RWPE2 (cell line): ENCODE measurements around the gene DUSP22.

Experiments
- ATAC-seq: fragments of 200-7000 bp; cut with Tn5 transposase; 3 replicates; pipeline ENCODE4 v1.9.1; 2021; ENCODE audit warnings: low read depth
- DNase-seq: peaks from one replicate; pipeline ENCODE4 v3.0.0-alpha.2; 2020; ENCODE audit warnings: low spot score
- H3K27ac ChIP-seq: fragments of 450-650 bp; 2 replicates; pipeline ENCODE4 v1.5.1; 2017; ENCODE audit warnings: mild to moderate bottlenecking; ENCODE audit not compliant: poor library complexity, severe bottlenecking
- H3K27me3 ChIP-seq: fragments of 250-450 bp; sonication (Bioruptor Pico); 2 replicates; pipeline ENCODE4 v1.5.1; 2021; ENCODE audit warnings: mild to moderate bottlenecking, moderate library complexity; ENCODE audit not compliant: insufficient read depth, poor library complexity, severe bottlenecking
- H3K36me3 ChIP-seq: fragments of 250-450 bp; sonication (Bioruptor Pico); 2 replicates; pipeline ENCODE4 v1.5.1; 2020; ENCODE audit warnings: low read depth, mild to moderate bottlenecking, moderate library complexity
- H3K4me1 ChIP-seq: fragments of 250-450 bp; sonication (Bioruptor Pico); 2 replicates; pipeline ENCODE4 v1.5.1; 2021; ENCODE audit warnings: mild to moderate bottlenecking, moderate library complexity; ENCODE audit not compliant: insufficient read depth, poor library complexity, severe bottlenecking
- H3K4me3 ChIP-seq: fragments of 250-450 bp; sonication (Bioruptor Pico); 2 replicates; pipeline ENCODE4 v1.5.1; 2021; ENCODE audit warnings: mild to moderate bottlenecking, moderate library complexity; ENCODE audit not compliant: severe bottlenecking
- H3K9me3 ChIP-seq: fragments of 250-450 bp; sonication (Bioruptor Pico); 2 replicates; pipeline ENCODE4 v1.5.1; 2021; ENCODE audit warnings: mild to moderate bottlenecking, moderate library complexity; ENCODE audit not compliant: severe bottlenecking
- TF ChIP-seq, protein P1 (sequence below): fragments of 450-650 bp; IDR thresholded peaks from one replicate; pipeline ENCODE4 v1.5.1; 2017; ENCODE audit warnings: mild to moderate bottlenecking, moderate library complexity; ENCODE audit not compliant: poor library complexity, severe bottlenecking

DUSP22 gene

DNA sequence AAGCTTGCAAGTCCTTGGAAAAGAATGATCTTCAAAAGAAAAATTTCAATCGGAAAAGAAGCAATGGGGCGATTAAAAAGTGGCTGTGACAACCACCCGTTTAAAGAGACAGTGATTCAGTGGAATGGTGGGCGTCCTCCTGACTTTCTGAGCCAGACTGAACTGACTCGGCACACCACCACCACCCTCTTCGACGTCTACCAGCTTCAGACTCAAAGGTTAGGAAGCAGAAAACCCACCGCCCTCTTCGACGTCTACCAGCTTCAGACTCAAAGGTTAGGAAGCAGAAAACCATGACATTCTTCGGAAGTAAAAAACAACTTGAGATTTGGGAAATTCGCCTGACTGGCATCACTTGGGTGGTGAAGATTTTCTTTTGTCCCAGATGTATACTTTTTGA is 71.0 kb downstream of the DUSP22 start:
- DNase-seq (no peak), ATAC-seq (no peak)
- peaks cover 8% of the 10 kb centered on the region for H3K27me3 ChIP-seq
- H3K27ac ChIP-seq, result no peak overlapping the region
- no peaks in the 10 kb centered on the region for H3K36me3 ChIP-seq
- TF ChIP-seq, protein P1, sequence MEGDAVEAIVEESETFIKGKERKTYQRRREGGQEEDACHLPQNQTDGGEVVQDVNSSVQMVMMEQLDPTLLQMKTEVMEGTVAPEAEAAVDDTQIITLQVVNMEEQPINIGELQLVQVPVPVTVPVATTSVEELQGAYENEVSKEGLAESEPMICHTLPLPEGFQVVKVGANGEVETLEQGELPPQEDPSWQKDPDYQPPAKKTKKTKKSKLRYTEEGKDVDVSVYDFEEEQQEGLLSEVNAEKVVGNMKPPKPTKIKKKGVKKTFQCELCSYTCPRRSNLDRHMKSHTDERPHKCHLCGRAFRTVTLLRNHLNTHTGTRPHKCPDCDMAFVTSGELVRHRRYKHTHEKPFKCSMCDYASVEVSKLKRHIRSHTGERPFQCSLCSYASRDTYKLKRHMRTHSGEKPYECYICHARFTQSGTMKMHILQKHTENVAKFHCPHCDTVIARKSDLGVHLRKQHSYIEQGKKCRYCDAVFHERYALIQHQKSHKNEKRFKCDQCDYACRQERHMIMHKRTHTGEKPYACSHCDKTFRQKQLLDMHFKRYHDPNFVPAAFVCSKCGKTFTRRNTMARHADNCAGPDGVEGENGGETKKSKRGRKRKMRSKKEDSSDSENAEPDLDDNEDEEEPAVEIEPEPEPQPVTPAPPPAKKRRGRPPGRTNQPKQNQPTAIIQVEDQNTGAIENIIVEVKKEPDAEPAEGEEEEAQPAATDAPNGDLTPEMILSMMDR, result no peak
- peaks cover 5% of the 10 kb centered on the region for H3K9me3 ChIP-seq
- no peaks in the 10 kb centered on the region for H3K4me1 ChIP-seq
- H3K4me3 ChIP-seq, result no peak overlapping the region

DNA sequence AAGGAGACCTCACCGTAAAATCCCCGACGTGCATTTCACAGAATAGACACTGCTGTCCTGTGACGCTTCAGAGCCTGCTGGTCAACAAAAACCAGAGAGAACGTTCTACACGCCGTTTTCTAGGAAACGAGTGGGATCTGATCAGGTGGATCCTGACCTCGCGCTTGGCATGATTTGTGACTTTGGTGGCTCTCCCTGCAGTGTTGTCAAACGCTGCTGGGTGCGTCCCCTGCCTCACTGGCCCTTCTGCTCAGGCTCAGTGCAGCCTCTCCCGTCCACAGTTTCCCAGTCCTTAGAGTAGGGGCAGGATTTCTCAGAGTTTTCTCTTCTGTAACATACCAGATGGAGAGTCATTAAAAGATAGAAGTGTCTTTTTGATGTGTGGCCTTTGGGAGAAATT is 71.6 kb downstream of the DUSP22 start:
- Histone ChIP-seq H3K9me3 (peaks cover 5% of the 10 kb centered on the region), H3K36me3 (no peaks in the 10 kb centered on the region), H3K27me3 (peaks cover 11% of the 10 kb centered on the region), H3K27ac (no peak overlapping the region), H3K4me1 (no peaks in the 10 kb centered on the region), H3K4me3 (no peak overlapping the region)
- TF ChIP-seq, protein P1, result no peak
- ATAC-seq (no peak), DNase-seq (no peak)

DNA sequence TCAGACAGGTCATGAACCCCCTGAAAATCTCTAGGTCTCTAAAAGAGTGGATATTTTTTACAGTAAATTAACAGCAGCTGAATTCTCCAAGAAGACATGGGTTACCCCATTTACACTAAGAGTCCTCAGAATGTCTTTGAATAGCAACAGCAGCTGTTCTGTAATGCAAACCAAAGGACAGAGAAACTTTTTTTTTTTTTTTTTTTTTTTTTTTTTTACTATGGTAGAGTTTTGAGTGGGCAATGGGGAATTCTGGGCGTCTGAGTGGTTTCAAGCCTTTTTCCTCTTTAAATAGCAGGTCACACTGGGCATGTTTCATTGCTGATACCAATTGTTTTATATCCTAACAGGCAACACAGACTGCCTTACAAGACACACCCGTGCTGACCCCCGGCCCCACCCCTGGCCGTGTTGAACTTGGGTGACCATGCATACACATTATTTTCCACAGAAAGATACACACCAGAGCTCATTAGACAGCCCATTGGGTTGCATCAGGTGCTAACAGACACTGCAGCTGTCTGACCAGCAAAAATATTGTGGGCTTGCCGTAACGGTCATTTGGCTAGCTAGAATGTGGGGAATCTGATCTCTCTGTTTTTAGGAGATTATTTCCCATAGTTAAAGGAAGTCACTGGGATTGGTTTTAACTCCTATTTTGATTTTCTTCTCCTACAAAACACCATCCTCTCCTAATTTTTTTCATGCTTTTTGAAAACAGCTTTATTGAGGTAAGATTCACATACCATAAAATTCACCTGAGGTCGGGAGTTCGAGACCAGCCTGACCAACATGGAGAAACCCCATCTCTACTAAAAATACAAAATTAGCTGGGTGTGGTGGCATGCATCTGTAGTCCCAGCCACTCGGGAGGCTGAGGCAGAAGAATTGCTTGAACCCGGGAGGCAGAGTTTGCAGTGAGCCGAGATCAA is 72.6 kb downstream of the DUSP22 start:
- no peak for DNase-seq
- Histone ChIP-seq H3K4me1 (no peaks in the 10 kb centered on the region), H3K27ac (no peak overlapping the region), H3K36me3 (no peaks in the 10 kb centered on the region), H3K27me3 (peaks cover 16% of the 10 kb centered on the region), H3K9me3 (peaks cover 13% of the 10 kb centered on the region), H3K4me3 (no peak overlapping the region)
- TF ChIP-seq, protein P1, result no peak
- ATAC-seq, result no peak

DNA sequence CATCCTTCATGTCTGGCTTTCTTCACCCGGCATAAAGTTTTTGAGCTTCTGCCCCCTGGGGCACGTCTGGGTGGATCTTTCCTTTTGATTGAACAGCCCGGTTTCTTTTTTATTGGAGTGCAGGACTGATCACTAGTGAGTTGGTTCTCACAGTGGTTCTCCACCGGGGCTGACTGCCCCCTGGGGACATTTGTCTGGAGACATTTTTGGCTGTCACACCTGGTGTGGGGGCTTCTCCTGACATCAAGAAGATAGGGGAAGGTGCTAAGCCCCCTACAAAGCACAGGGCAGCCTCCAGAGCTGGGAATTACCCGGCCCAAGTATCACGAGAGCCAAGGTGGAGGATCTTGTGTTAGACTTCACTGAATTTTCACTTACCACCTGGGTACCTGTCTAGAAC is 73.5 kb downstream of the DUSP22 start:
- TF ChIP-seq, protein P1, result no peak
- Histone ChIP-seq H3K9me3 (peaks cover 13% of the 10 kb centered on the region), H3K27me3 (peaks cover 16% of the 10 kb centered on the region), H3K27ac (no peak overlapping the region), H3K4me3 (no peak overlapping the region), H3K36me3 (no peaks in the 10 kb centered on the region), H3K4me1 (no peaks in the 10 kb centered on the region)
- ATAC-seq (no peak), DNase-seq (peak; percentile 40)
